Measurements from ENCODE around the gene IGFN1.
"Not testable (repeated sequence)": the region's sequence is repeated elsewhere in the genome, so short reads cannot be mapped to it uniquely, and the experiment has no call there.

IGFN1 gene
- 0 reads per million in 2 donors for total RNA-seq

DNA sequence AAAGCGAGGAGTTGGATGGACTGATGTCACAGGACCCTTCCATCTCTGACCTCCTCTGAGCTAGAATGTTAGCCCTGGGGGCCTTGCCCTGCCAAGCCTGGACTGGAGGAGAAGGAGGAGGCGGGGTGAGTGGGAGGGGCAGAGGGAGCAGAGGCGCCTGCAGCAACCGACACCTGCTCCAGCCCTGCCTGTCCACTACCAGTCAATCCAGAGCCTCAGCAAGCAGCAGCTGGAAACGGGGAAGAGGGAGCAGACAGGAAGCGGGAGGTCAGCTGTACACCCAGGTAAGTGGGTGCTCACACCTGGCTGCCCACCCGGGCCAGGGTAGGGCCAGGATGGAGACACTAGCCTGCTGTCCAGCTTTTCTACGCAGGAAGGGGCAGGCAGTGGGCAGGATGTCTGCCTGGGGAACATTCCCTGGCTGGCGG is at the start of gene IGFN1:
IGFN1 (plus strand) TSS at position 201 of the 428 bp plus-strand sequence. CDS start 2,470 bp downstream, outside the sequence.
- no peak for DNase-seq

DNA sequence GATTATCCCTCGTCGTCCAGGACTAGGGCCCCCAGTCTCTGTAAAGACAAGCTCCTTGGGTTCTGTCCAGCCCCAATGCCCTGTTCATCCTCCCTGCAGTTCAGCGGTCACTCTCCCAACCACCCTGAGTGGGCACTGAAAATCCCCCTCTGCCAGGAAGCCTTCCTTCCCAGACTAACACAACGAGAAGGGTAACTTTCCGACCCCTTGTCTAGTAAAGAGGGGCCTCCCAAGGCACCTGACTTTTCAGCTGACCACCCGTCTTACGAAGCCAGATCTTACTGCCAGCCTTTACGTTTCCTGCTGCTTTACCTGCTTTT is 49.7 kb upstream of the IGFN1 start:
- no peak for DNase-seq

DNA sequence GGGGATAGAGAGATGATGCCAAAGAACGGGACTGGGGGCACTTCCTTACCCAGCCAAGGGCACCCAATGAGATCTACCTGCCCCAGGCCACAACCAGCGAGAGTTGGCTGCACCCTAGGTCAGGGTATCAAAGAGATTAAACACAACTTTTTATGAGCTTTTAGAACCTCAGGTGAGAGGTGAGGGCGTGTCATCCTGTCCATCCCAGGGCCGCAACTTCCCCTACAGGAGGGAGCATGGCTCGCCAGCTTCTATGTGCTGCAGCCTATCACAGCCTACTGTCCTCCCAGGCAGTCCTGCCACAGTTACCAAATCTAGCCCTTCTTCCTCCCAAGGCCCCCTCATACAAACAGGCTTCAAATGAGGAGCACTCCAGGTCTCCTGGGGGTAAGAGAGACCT is 49.2 kb upstream of the IGFN1 start:
- DNase-seq = no peak

DNA sequence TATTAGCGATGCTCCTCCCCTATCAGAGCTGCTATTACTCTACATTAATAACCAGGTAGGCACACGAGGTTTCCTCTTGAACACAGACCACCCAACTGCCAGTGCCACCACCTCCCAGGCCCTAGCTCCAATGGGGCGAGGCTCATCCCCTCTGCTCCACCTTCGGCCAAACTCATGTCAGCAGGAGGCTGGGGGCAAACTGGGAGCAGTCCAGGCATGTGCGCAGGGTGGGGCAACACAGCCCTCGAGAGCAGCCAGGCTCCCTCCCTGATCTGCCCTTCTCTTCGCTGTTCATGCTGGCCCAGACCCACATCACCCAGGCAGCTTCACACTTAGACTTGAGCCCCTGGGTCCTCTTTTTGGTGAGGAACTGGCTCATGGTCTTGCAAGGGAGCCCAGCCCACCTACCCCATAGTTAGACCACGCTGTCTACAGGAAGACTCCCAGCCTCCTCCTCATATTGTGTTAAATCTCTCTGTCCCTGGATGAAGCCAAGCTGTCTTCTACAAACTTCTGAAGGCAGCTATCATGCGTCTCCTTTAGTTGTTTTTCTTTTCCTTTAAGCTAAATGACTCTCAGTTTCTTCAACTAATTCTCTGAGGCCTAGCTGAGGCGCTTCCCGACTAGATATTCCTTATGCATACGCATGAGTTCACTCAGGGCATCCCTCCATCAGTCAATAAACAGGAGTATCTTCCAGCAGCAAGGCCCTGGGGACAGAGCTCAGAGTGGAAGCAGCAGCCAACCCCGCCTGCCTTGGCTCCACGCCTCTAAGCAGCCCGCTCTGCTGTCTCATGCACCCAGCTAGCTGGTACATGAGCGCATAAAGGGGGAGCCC is 48.4 kb upstream of the IGFN1 start:
- DNase-seq = no peak

DNA sequence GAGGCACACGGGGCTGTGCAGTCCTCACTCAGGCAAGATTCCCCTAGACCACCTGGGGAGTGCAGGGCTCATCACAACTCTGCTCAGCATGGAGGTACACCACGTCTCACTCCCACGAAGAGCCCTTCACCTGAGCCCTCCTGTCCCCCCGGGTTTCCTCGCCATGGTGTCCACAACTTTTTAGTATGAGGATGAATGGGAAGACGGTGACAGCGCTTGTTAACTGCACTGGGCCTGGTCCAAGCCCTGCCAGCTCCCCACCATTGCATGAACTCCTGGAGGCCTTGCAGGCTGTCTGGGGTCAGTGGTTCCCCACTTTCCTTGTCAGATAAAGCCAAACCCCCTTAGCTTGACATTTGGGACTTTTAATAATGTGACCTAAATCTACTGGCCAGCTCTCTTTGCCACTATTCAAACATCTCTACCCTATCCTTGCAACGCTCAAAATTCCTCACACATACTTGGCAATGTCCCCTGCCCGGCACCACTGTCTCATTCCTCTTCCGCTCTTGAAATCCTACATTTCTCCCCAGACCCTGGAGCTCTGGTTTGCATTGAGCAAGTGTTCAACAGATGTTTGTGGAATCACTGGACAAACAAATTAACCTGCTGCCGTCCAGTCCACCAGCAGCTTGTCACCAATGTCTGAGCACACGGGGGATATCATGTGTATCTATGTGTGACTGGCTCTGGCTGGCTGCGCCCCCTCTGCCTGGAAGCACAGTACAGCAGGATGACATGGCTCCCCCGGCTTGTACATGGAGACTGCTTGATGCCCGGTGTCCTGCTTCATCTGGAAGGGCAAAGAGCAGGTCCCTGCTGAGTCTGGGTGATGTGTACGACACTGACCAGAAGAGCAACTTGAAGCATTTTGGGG is 47.5 kb upstream of the IGFN1 start:
- no peak for DNase-seq

DNA sequence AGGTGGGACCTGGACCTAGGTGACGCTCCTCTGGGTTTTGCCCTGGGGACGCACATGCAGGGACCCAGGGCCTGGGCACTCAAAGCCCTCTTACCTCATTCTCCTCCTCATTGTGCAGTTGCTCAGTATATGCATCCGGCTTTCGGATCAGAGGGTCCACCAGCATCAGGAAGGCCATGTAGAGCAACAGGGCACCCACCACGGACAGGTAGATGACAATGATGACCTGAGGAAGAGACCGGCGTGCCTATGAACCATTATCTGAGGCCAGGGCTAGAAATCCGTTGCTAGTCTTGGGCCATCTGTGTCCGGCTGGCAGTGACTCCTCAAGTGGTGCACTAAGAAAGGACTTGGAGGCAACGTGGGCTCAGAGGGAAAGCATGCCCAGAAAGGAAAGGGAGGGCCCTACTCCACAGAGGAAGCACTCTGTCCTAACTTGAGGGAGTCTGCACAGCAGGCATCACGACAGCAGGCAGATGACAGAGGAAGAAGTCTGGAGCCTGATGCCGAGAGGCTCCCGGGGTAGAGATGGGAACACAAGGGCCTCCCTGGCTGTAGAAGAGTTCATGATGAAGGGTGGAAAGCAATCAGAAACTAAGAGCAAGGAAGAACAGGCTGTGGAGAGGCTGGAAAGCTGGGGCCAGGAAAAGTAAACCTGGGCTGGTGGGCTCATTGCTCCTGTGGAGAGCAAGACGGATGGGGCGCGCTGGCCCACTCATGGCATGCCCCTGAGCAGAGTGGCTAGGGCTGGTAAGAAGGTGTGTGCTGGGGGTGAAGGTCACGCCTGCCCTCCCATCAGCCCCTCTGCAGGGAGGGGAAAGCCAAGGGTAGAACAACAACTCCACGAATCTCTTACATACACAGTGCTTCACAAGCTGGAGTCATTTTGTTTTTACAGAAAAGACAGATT is 46.6 kb upstream of the IGFN1 start:
- no peak for DNase-seq

DNA sequence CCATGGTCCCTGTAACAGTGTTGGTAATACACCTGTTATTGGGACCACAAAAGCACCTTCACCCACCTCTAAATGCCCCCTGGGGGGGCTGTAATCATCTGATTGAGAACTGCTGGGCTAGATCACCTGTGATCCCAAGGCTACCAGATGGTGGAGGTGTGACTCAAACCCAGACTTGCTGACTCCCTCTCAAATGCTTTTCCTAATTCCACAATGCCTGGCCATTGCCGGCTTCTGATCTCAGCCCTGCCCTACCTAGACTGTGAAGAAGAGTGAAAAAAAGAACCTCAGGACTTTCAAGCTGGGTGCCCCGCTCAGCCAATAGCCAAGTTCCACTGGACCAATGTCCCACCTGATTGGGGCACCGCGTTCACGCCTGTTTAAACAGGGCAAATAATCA is 45.9 kb upstream of the IGFN1 start:
- no peak for DNase-seq

DNA sequence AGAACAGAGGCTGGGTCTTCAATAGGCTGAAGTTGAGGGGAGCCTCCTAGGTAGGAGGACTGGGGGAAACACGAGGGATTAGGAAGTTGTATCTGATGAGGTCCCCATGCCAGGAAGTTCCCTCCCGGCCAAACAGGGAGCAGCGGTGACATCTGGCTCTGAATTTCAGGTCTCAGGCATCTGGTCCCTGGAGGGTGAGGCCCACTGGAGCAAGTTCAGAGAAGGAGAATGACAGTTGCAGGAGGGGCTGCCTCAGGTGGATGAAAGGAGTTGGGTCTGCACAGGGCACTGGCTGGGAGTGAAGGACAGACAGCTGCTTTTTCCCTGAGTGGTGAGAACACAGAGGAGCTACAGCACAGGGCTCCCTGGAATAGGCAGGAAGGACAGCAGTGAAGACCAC is 45.5 kb upstream of the IGFN1 start:
- DNase-seq = no peak

DNA sequence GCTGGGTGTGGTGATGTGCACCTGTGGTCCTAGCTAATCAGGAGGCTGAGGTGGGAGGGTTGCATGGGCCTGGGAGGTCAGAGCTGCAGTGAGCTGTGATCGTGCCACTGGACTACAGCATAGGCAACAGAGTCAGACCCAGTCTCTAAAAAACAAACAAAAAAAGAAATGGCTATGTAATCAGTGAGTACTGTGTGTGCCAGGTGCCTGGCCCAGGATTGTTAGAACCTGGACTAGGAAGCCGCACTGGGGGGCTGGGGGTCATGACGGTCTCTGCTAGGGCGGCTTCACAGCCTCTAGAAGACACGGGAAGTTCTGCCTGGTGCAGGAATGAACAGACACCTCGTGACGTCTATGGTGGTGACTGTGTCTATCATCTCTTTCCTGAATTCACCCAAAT is 44.8 kb upstream of the IGFN1 start:
- no peak for DNase-seq

DNA sequence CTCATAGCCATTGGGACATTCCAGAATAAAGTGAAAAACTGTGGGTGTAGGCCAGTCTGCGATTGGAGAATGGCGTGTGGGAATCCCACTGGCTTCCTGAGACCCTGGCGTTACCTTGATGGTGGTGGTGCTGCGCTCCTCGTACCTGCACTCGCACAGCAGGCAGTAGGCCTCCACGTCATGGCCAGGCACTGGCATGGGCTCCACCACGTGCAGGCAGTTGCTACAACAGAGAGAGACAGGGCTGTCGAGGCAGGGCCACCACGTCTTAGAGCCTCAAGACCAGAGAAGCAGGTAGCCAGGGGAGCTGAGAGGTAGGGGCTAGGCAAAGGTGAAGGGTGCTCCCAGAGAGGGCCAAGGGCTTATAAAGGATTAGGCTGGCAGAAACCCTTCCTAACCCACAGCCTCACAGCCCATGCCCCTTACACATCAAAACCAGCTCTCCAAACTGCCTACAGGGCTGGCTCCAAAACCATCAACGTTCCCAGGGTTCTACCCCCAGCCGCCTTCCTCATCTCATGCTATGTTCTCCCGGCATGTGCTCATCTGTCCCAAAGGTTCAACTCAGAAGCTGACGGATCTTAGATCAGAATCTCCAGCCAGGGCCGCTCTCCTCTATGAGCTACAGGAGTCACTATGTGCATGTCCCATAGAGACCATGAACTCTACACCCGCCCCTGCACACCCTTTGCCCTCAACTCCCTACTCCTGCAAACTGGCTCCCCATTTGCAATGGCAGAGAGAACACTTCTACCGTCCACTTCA is 43.8 kb upstream of the IGFN1 start:
- no peak for DNase-seq

DNA sequence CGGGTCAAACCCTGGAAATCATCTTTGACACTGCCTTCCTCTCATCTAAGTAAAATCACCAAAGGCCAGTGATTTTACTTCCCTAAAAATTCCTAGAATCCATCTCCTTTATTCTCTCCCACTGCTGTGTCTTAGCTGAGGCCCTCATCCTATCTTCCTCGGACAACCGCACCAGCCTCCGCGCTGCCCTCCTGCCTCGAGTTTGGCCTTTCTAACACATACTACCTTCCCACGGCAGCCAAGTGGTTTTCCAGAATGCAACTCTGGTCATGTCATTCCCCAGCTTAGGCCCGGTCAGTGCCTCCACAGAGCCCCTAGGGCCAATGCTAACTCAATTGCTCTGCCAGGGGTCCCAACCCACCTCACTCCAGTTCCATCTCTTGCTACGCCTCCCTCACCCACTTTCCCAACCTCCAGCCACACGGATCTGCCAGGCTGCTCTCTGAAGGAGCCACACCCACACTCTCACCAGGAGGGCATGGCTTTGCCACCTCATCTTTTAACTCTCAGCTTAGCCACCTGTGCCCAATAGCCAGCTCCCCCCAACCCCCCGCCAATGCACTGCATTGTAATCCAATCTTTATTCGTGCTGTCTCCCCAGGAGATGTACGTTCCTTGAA is 43.1 kb upstream of the IGFN1 start:
- no peak for DNase-seq

DNA sequence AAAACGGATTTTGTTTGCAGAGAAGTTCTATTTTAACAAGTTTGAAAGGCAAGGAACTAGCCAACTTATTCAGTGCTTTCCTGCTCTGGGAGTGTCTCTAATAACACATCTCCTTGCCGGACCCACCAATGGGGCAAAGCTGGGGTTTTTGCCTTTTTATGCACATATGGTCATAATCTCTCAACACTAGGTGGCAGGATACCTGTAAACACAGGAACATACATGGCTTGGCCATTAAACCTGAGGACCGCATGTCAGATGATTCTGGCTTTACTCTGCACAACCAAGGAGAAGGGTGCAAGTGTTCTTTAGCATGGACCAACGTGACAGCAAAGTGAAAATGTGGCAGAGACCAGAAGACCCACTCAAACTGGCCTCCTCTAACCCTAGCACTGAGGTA is 41.2 kb upstream of the IGFN1 start:
- peak in 1 of 5 experiments; percentile 35 for DNase-seq

DNA sequence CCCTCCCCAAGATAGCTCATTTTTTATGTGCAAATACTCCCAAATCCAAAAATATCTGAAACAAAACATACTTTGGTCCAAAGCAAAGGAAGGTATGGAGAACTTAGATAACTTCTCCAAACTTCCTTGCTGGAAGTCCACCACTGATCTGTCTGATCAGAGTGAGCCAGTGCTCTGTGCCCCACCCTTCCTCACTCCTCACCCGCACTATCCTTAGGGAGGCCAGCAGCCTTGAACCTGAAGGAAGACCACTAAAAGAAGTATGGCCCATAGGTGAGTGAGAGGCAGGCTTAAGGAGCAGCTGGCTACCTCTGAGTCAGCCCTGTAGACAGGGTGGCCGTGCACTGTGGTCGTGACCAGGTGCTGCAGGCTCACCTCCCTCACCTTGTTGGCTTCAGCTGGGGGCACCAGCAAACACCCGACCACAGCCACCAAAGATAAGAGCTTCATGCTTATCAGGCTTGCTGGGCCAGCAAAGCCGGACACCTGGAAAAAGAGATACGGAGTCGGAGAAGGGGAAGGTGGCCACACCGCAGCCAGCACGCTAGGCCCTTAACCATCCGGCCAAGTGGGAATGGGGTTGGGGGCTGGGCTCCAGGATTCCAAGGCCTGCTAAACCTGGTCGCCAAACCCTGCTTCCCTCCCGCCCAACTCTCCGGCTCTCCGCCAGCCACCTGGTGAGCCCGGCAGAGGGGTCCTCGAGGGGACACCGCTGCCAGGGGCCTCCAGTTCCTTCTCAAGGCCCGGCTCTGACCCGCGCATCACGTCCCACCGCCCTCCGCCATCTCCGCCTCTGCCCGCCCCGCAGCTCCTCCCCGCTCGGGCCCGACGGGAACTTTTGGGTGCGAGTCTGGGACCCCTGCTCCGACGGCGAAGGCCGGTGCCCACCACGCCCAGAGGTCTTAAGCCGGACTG is 36.9 kb upstream of the IGFN1 start:
- peak in 1 of 5 experiments; percentile 12 for DNase-seq

DNA sequence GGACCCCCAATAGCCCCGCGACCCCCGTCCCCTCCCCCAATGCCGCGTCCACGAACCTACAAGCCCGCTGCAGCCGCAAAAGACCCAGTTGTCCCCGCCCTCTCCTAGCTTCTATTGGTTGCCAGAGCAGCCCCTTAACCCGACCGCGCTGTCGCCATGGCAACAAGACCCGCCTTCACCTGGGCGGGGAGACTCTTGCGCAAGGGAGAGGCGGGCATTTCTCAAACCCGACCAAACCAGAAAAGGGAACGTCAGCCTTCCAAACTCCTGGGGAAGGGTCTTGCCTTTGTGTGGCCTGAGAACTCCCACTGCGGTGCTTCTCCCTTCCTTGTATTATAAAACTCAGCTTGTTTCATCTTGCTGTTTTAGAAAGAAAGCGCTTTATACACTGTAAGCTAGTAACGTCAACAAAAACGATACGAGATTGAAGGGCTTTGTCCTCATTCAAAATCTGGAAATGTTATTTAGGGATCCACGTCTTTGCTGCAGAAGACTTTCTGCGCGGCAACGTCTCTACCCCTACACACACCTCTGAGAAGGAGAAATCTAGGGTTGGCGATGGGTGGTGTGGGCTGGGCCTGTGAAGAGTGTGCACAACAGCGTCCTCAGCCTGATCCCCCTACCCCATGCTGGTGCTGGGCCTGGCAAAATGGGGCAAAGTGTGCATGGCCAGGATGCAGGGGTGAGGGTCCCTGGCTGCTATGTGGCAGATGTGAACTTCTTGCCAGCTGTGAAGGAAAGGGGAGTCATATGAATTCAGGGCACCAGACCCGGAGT is 36.0 kb upstream of the IGFN1 start, which contains the start of gene TMEM9:
TMEM9 (minus strand) TSS at position 86 of the 777 bp plus-strand sequence. CDS start 551 bp downstream, outside the sequence.
- DNase-seq = peak; percentile 92 to 97 (median 96)

DNA sequence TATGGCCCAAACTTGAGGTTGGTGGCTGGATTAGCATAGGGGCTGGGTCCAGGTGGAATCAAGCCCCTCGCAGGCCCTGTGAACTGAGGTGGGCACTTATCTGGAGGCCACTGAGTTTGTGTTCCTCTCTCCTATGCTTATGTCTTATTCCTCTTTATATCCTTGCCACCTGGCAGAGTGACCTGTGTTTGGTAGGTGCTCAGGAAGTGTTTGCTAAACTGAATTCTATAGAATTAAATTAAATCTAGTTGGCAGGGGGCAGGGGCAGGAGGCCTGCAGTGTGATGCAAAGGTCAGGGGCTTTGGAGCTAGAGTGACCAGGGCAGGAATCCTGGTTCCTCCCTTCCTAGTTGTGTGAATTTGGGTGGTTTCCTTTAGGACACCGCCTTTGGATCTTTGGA is 35.3 kb upstream of the IGFN1 start:
- DNase-seq = no peak

DNA sequence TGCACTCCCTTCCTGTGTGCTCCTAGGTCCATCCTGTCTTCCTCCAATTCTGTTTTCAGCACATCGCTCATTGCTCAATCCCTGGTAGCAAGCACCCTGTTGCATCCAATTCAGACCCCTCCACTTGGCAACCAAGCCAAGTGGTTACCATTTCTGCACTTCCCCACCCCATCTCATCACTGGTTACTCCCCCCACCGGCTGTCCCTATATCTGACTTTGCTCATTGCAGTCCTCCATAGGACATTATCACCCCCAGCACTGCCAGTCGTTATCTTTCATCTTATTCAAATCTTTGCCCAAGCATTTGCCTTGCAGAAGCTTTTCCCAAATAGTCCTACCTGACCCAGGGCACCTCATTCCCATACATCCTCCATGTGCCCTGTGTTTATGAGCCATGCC is 34.3 kb upstream of the IGFN1 start:
- no peak for DNase-seq

DNA sequence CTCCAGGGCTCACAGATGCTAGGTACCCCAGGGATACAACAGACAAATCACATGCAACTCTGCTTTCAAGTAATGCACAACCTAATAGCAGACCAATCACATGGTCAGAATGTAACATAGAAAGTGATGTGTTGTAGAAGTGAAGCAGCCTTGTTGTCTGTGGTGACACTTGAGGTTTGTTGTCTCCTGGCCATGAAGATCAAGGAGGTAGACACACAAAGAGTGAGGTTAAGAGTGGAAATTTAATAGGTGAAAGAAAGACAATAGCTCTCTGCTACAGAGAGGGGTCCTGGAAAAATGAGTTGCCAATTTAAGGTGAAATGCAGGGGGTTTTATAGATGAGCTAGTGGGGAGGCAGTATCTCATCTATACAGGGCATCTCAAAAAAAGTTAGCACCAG is 33.8 kb upstream of the IGFN1 start:
- peak in 1 of 5 experiments; percentile 26 for DNase-seq

DNA sequence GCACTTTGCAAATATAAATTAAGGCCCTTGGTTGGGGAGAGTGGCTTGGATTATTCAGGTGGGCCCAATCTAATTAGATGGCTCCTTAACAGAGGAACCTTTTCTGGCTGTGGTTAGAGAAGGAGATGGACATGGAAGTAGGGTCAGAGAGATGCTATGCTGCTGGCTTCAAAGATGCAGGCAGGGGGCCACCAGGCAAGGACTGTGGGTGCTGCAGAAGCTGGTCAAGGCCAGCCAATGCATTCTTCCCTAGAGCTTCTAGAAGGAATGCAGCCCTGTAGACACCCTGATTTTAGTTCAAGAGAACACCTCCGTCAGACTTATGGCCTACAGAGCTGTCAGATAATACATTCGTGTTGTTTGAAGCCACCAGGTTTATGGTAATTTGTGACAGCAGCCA is 32.7 kb upstream of the IGFN1 start:
- no peak for DNase-seq

DNA sequence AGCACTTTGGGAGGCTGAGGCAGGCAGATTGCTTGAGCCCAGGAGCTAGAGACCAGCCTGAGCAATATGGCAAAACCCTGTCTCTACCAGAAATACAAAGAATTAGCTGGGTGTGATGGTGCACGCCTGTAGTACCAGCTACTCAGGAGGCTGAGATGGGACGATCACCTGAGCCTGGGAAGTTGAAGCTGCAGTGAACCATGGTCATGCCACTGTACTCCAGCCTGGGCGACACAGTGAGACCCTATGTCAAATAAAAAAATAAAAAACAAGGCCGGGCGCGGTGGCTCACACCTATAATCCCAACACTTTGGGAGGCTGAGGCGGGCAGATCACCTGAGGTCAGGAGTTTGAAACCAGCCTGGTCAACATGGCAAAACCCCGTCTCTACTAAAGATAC is 27.6 kb upstream of the IGFN1 start:
- DNase-seq = not testable (repeated sequence)

Data from T-helper 2 cell (primary cell).